H1 (cell line): ENCODE results near the gene IGSF23. TPM values are rescaled to one million over a fixed set of nuclear protein-coding genes. Genes with fewer than 3 reads are reported as not detected.

ENCODE experiments used
- SP1 ChIP-seq: IDR thresholded peaks from 2 replicates; pipeline ENCODE4 v1.6.1; 2011; ENCODE audit warnings: low read depth, low read length
- polyA plus RNA-seq, 7 experiments: library from polyadenylated mRNA; depleted of rRNA in 3 of 7; stranded (reverse) in 5 of 7; unstranded in 2 of 7; fragments of >200 nt in 5 of 7; fragments of 200-250 nt in 2 of 7; gene quantifications; 1 replicate in 5 of 7; 2 replicates in 1 of 7; 4 replicates in 1 of 7; pipeline versions ENCODE4 v1.2.1 to v1.2.3, GENCODE V29; 2011 to 2013; ENCODE audit warnings: missing spikeins in 2 of 7, mixed read lengths in 2 of 7
- total RNA-seq: library from RNA; stranded (reverse); fragmentation: NEBNext Ultra II Directional; extraction: Animal tissue kit (Norgen Biotek cat#: 25700); gene quantifications from 2 replicates; pipeline ENCODE4 v1.2.1, GENCODE V29; 2021
- TF ChIP-seq, protein P1 (sequence below): IDR thresholded peaks from 2 replicates; pipeline ENCODE4 v1.6.1; 2011; ENCODE audit warnings: low read depth, mild to moderate bottlenecking, low read length; ENCODE audit not compliant: insufficient read depth

Gene IGSF23
- total and polyA plus RNA-seq, 2 of the 8 experiments (the other 6 are each of a cell fraction or from before 2014, with no cell fraction given): not detected

DNA sequence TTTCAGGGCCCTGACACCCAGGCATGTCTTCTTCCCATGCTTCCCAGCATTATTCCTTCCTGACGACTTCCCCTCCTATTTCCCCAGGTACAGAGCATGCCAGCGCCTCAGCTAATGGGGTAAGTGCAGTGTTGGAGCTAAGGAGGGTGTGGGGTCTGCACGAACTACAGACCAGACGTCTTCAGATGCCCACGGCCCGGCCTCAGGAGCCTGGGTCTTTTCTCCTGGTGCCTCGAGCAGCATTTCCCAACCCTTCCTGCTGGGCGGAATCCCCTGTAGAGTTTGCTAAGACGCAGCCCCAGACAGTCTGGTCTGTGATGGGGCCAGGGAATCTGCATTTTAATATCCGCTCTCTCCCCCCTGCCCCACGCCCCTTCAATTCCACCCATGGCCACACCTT, 47.8 kb downstream of the IGSF23 start (continued):
- no peak for TF ChIP-seq SP1
- TF ChIP-seq, protein P1, sequence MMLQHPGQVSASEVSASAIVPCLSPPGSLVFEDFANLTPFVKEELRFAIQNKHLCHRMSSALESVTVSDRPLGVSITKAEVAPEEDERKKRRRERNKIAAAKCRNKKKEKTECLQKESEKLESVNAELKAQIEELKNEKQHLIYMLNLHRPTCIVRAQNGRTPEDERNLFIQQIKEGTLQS: no peak
